ENCODE measurements around the gene TMC3.

DNA sequence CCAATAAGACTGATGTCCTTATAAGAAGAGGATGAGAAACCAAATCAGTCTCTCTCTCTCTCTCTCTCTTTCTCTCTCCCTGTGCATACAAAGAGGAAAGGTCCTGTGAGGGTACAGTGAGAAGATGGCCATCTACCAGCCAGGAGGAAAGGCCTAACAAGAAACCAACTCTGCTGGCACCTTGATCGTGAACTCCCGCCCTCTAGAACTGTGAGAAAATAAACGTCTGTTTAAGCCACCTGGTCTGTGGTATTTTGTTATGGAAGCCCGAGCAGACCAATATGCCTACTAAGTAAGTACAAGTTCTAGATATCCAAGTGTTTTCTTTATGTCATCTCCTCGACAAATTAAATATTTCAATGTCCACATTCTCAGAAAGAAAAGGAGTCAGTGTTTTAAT lies 44.9 kb upstream of the TMC3 start:
- TF ChIP-seq RELA (IDR thresholded peaks at IDR 0.05; ENCODE audit: borderline replicate concordance, partially characterized antibody) (no peak), POLR2A (IDR thresholded peaks at IDR 0.05; ENCODE audit: low read depth, low read length) (no peak), ESRRA (IDR thresholded peaks at IDR 0.05; ENCODE audit: low read length) (no peak), JUNB (IDR thresholded peaks at IDR 0.05) (no peak), BACH1 (IDR thresholded peaks at IDR 0.05; ENCODE audit: borderline replicate concordance) (no peak)
- TF ChIP-seq, protein P1, sequence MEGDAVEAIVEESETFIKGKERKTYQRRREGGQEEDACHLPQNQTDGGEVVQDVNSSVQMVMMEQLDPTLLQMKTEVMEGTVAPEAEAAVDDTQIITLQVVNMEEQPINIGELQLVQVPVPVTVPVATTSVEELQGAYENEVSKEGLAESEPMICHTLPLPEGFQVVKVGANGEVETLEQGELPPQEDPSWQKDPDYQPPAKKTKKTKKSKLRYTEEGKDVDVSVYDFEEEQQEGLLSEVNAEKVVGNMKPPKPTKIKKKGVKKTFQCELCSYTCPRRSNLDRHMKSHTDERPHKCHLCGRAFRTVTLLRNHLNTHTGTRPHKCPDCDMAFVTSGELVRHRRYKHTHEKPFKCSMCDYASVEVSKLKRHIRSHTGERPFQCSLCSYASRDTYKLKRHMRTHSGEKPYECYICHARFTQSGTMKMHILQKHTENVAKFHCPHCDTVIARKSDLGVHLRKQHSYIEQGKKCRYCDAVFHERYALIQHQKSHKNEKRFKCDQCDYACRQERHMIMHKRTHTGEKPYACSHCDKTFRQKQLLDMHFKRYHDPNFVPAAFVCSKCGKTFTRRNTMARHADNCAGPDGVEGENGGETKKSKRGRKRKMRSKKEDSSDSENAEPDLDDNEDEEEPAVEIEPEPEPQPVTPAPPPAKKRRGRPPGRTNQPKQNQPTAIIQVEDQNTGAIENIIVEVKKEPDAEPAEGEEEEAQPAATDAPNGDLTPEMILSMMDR (IDR thresholded peaks at IDR 0.05 in 2 of 3, conservative IDR thresholded peaks at IDR 0.05 in 1 of 3; ENCODE audit: control insufficient read depth in 2 of 3, extremely low read depth in 1 of 3, insufficient read depth in 1 of 3, low read depth in 3 of 3, low read length in 3 of 3): no peak
- TF ChIP-seq, protein P2, sequence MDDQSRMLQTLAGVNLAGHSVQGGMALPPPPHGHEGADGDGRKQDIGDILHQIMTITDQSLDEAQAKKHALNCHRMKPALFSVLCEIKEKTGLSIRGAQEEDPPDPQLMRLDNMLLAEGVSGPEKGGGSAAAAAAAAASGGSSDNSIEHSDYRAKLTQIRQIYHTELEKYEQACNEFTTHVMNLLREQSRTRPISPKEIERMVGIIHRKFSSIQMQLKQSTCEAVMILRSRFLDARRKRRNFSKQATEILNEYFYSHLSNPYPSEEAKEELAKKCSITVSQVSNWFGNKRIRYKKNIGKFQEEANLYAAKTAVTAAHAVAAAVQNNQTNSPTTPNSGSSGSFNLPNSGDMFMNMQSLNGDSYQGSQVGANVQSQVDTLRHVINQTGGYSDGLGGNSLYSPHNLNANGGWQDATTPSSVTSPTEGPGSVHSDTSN (IDR thresholded peaks at IDR 0.05; ENCODE audit: insufficient replicate concordance, low read depth, low read length): no peak
